Liver (tissue), 3 donors: Measurements from ENCODE around the gene JUNB.

ENCODE experiments used
- EGR1 ChIP-seq, 2 donors: IDR thresholded peaks; 2 replicates each; pipeline ENCODE4 v1.6.1; 2016 to 2018; ENCODE audit warnings: antibody characterized with exemption in 2 of 2, low read depth in 2 of 2
- SP1 ChIP-seq: IDR thresholded peaks from 2 replicates; pipeline ENCODE4 v1.6.1; 2018; ENCODE audit warnings: antibody characterized with exemption, mild to moderate bottlenecking
- TAF1 ChIP-seq: conservative IDR thresholded peaks from 2 replicates; pipeline ENCODE4 v1.6.1; 2016; ENCODE audit warnings: antibody characterized with exemption, mild to moderate bottlenecking
- YY1 ChIP-seq: IDR thresholded peaks from 2 replicates; pipeline ENCODE4 v1.6.1; 2016; ENCODE audit warnings: antibody characterized with exemption, mild to moderate bottlenecking
- TF ChIP-seq, protein P1 (sequence below): fragments of 150-350 bp; IDR thresholded peaks from 2 replicates; pipeline ENCODE4 v1.5.1; 2017; ENCODE audit warnings: improper control_type of control experiment, low read depth, low read length; ENCODE audit not compliant: missing input control
- TF ChIP-seq, protein P2 (sequence below): IDR thresholded peaks from 2 replicates; pipeline ENCODE4 v1.6.1; 2016; ENCODE audit warnings: antibody characterized with exemption, mild to moderate bottlenecking
- donor health status: healthy.
- donor health status: healthy.

DNA sequence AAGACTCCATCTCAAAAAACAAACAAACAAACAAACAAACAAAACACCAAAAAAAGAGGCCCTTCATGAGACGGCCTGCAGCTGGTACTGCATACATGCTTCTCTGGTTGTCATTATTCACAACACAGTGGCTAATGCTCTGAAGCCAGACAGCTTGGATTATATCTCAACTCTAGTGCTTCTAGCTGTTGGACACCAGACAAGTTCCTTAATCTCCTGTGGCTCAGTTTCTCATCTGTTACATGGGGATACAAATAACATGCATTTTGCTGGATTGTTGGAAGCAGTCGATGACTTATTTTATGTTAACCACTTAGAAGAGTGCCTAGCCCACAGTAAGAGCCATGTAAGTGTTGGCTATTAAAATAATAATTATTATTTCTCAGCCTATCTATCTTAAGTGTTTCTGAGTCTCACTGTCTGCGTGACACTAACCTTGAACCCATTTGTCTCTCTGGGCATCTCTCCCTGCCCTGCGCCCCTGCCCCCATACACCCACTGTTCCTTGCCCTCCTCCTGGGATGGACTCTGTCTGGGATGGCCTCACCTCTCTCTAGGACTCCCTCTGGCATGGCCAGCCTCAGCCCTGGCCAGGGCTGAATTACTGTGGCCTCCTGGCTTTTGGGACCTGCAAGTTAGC is 3.1 kb upstream of the JUNB start:
- TF ChIP-seq, protein P1, sequence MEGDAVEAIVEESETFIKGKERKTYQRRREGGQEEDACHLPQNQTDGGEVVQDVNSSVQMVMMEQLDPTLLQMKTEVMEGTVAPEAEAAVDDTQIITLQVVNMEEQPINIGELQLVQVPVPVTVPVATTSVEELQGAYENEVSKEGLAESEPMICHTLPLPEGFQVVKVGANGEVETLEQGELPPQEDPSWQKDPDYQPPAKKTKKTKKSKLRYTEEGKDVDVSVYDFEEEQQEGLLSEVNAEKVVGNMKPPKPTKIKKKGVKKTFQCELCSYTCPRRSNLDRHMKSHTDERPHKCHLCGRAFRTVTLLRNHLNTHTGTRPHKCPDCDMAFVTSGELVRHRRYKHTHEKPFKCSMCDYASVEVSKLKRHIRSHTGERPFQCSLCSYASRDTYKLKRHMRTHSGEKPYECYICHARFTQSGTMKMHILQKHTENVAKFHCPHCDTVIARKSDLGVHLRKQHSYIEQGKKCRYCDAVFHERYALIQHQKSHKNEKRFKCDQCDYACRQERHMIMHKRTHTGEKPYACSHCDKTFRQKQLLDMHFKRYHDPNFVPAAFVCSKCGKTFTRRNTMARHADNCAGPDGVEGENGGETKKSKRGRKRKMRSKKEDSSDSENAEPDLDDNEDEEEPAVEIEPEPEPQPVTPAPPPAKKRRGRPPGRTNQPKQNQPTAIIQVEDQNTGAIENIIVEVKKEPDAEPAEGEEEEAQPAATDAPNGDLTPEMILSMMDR = no peak
- TF ChIP-seq SP1 (no peak), TAF1 (no peak), YY1 (no peak), EGR1 (IDR thresholded peaks at IDR 0.05; ENCODE audit: low read depth in 2 of 2) (no peak)
- TF ChIP-seq, protein P2, sequence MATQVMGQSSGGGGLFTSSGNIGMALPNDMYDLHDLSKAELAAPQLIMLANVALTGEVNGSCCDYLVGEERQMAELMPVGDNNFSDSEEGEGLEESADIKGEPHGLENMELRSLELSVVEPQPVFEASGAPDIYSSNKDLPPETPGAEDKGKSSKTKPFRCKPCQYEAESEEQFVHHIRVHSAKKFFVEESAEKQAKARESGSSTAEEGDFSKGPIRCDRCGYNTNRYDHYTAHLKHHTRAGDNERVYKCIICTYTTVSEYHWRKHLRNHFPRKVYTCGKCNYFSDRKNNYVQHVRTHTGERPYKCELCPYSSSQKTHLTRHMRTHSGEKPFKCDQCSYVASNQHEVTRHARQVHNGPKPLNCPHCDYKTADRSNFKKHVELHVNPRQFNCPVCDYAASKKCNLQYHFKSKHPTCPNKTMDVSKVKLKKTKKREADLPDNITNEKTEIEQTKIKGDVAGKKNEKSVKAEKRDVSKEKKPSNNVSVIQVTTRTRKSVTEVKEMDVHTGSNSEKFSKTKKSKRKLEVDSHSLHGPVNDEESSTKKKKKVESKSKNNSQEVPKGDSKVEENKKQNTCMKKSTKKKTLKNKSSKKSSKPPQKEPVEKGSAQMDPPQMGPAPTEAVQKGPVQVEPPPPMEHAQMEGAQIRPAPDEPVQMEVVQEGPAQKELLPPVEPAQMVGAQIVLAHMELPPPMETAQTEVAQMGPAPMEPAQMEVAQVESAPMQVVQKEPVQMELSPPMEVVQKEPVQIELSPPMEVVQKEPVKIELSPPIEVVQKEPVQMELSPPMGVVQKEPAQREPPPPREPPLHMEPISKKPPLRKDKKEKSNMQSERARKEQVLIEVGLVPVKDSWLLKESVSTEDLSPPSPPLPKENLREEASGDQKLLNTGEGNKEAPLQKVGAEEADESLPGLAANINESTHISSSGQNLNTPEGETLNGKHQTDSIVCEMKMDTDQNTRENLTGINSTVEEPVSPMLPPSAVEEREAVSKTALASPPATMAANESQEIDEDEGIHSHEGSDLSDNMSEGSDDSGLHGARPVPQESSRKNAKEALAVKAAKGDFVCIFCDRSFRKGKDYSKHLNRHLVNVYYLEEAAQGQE = no peak
